Lower leg skin (tissue), 3 donors: ENCODE measurements around the gene MYO18B.

ENCODE experiments used
- POLR2A ChIP-seq, 2 donors: fragments of 450-650 bp; IDR thresholded peaks; one replicate each; pipeline ENCODE4 v1.6.1; 2016 to 2017; ENCODE audit warnings: antibody characterized with exemption in 2 of 2, mild to moderate bottlenecking in 1 of 2, moderate library complexity in 1 of 2
- TF ChIP-seq, protein P1 (sequence below), 3 donors: fragments of 450-650 bp; IDR thresholded peaks; one replicate each; pipeline ENCODE4 v1.5.1; 2016; ENCODE audit warnings: antibody characterized with exemption in 3 of 3, mild to moderate bottlenecking in 3 of 3, moderate library complexity in 2 of 3

DNA sequence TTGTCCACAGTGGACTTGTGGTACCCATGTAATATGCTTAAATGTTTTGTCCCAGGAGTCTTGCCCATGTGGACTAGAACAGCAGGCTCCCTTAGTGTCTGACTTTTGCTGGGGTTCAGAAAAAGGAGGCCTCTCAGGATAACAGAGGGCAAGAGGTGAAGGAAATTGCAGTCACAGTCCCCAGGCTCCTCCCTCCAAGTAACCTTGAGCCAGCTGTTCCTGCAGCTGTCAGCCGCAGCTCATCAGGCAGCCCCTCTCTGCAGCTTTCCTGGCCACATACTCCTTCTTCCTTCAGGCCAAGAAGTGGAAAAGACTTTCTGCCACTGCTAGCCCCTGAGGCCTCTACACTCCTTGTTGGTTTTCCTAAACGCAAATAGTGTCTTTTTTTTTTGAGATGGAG lies 6.3 kb upstream of the MYO18B start:
- no peak for TF ChIP-seq POLR2A (IDR thresholded peaks at IDR 0.05)
- TF ChIP-seq, protein P1, sequence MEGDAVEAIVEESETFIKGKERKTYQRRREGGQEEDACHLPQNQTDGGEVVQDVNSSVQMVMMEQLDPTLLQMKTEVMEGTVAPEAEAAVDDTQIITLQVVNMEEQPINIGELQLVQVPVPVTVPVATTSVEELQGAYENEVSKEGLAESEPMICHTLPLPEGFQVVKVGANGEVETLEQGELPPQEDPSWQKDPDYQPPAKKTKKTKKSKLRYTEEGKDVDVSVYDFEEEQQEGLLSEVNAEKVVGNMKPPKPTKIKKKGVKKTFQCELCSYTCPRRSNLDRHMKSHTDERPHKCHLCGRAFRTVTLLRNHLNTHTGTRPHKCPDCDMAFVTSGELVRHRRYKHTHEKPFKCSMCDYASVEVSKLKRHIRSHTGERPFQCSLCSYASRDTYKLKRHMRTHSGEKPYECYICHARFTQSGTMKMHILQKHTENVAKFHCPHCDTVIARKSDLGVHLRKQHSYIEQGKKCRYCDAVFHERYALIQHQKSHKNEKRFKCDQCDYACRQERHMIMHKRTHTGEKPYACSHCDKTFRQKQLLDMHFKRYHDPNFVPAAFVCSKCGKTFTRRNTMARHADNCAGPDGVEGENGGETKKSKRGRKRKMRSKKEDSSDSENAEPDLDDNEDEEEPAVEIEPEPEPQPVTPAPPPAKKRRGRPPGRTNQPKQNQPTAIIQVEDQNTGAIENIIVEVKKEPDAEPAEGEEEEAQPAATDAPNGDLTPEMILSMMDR (IDR thresholded peaks at IDR 0.05), result no peak
